Panc1 (cell line): ENCODE data around the gene ACTL7B.

ENCODE experiments used
- CTCF ChIP-seq: fragments of 450-650 bp; IDR thresholded peaks from 2 replicates; pipeline ENCODE4 v1.5.1; 2017; ENCODE audit warnings: mild to moderate bottlenecking
- POLR2AphosphoS5 ChIP-seq: IDR thresholded peaks from 2 replicates; pipeline ENCODE4 v1.6.1; 2012; ENCODE audit warnings: mild to moderate bottlenecking, low read depth, low read length, moderate library complexity
- SIN3A ChIP-seq: IDR thresholded peaks from 2 replicates; pipeline ENCODE4 v1.6.1; 2012; ENCODE audit warnings: low read depth, mild to moderate bottlenecking, low read length, moderate library complexity, borderline replicate concordance; ENCODE audit not compliant: insufficient read depth
- TCF7L2 ChIP-seq: IDR thresholded peaks from 2 replicates; pipeline ENCODE4 v1.6.1; 2011; ENCODE audit warnings: mild to moderate bottlenecking, low read depth, low read length, inconsistent platforms

- TF ChIP-seq CTCF, result no peak
- TF ChIP-seq SIN3A, result no peak
- no peak for TF ChIP-seq TCF7L2
- no peak for TF ChIP-seq POLR2AphosphoS5
Observed at GRCh38 chr9:108897324-108898096, 41.7 kb upstream of the ACTL7B start.
